ENCODE results near the gene KCNQ5.

- TF ChIP-seq POLR2AphosphoS5 (IDR thresholded peaks at IDR 0.05; ENCODE audit: low read depth, low read length) (no peak), E2F6 (IDR thresholded peaks at IDR 0.05) (no peak), EZH2 (IDR thresholded peaks at IDR 0.05; ENCODE audit: low read depth, low read length, severe bottlenecking) (no peak), CTCF (IDR thresholded peaks at IDR 0.05; ENCODE audit: control extremely low read depth in 1 of 3, insufficient read depth in 1 of 3, low read depth in 1 of 3, low read length in 3 of 3) (no peak), MAX (IDR thresholded peaks at IDR 0.05) (no peak), JUN (IDR thresholded peaks at IDR 0.05; ENCODE audit: low read depth, low read length) (no peak)
Observed at GRCh38 chr6:72595812-72596211, 26.1 kb upstream of the KCNQ5 start.

Measured in H1 (cell line).